Muscle layer of colon (tissue), 2 donors: Measurements from ENCODE around the gene DENND5B.
"Not testable (repeated sequence)": the region's sequence is repeated elsewhere in the genome, so short reads cannot be mapped to it uniquely, and the experiment has no call there.

Experiments used
- H3K27ac ChIP-seq: one replicate; pipeline ENCODE4 v1.7.0; 2013; ENCODE audit warnings: low read depth, mild to moderate bottlenecking, low read length, moderate library complexity
- H3K27me3 ChIP-seq, 2 donors: one replicate each; pipeline ENCODE4 v1.7.0; 2013; ENCODE audit warnings: low read length in 2 of 2, mild to moderate bottlenecking in 2 of 2; ENCODE audit not compliant: insufficient read depth in 2 of 2, control insufficient read depth in 1 of 2
- H3K36me3 ChIP-seq: one replicate; pipeline ENCODE4 v1.7.0; 2013; ENCODE audit warnings: mild to moderate bottlenecking, low read length; ENCODE audit not compliant: insufficient read depth
- H3K4me1 ChIP-seq: one replicate; pipeline ENCODE4 v1.7.0; 2013; ENCODE audit warnings: mild to moderate bottlenecking, low read length; ENCODE audit not compliant: insufficient read depth
- H3K4me3 ChIP-seq, 2 donors: one replicate each; pipeline ENCODE4 v1.7.0; 2013; ENCODE audit warnings: low read length in 2 of 2, low read depth in 1 of 2, mild to moderate bottlenecking in 1 of 2, moderate library complexity in 1 of 2
- H3K9ac ChIP-seq: one replicate; pipeline ENCODE4 v1.7.0; 2013; ENCODE audit warnings: low read length
- H3K9me3 ChIP-seq: one replicate; pipeline ENCODE4 v1.7.0; 2013; ENCODE audit warnings: mild to moderate bottlenecking, low read length
- donor health status: abdominal sarcoma.
- donor health status: Adenocarcinoma of cecum.

Gene DENND5B

DNA sequence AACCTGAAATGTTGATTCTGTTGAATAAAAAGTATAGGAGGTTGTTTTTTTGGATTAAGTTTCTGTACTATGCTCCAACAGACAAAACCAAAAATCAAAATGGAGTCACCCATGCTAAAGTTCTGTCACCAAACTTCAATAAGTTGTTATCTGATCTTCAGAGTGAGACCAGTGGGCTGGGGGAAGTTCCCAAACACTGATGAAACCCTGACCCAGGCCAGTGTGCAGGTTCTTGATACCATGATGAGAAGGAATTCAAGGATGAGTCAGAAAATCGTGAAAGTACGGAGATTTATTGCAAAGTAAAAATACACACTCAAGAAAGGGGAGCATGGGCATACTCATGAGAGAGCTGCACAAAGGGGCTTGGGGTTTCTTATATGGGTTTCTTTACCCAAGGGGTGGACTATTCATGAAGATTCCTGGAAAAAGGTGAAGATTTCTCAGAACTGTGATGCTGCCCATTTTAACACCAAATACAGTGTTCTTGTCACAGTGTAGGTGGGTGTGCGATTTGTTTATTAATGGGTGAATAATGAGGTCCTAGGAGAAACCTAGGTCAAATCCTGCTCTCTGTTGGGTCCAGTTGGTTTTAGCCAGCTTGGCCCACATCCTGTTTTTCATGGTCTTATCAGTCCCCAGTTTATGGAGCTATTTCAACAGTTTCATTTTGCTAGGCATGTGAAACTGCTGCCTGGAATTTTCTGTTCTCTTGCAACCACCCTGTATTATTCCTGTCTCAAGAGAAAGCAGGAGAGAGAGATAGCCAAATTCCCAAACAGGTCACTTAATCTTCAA is 27.5 kb upstream of the DENND5B start:
- Histone ChIP-seq H3K9ac (no peak overlapping the region), H3K36me3 (no peaks in the 10 kb centered on the region), H3K4me1 (no peaks in the 10 kb centered on the region), H3K27ac (no peak overlapping the region), H3K9me3 (no peaks in the 10 kb centered on the region), H3K4me3 (no peak overlapping the region), H3K27me3 (no peaks in the 10 kb centered on the region)

GRCh38 chr12:31612819-31613218 is 21.9 kb upstream of the DENND5B start:
- no peak overlapping the region for H3K27ac ChIP-seq
- H3K27me3 ChIP-seq = no peaks in the 10 kb centered on the region
- H3K4me3 ChIP-seq = no peak overlapping the region
- H3K36me3 ChIP-seq = no peaks in the 10 kb centered on the region
- no peaks in the 10 kb centered on the region for H3K4me1 ChIP-seq
- H3K9me3 ChIP-seq = no peaks in the 10 kb centered on the region
- no peak overlapping the region for H3K9ac ChIP-seq

- H3K4me3 ChIP-seq, H3K9me3 ChIP-seq, H3K27me3 ChIP-seq, H3K9ac ChIP-seq, H3K36me3 ChIP-seq, H3K27ac ChIP-seq, H3K4me1 ChIP-seq: not testable (repeated sequence)
Measured at GRCh38 chr12:31608299-31608698, 17.4 kb upstream of the DENND5B start.

GRCh38 chr12:31605531-31605930 is 14.6 kb upstream of the DENND5B start:
- Histone ChIP-seq H3K36me3 (no peaks in the 10 kb centered on the region), H3K27ac (no peak overlapping the region)

DNA sequence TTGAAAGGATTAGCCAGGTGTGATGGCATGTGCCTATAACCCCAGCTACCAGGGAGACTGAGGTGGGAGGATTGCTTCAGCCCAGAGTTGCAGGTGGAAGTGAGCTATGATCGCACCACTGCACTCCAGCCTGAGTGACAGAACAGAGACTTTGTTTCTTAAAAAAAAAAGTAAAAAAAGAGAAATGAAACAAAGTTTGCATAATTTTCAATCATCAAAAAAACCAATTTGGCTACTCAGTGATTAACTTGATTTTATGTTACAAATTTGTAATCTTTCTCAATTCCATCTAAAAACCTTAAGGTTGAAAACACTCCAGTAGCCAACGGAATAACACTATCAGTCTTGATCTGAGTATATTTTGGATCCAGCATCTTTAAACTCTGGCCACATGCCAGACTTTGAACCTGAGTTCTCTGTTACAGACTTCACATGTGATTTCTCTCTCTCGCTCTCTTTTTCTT is 12.6 kb upstream of the DENND5B start:
- H3K9ac ChIP-seq = no peak overlapping the region
- H3K36me3 ChIP-seq = no peaks in the 10 kb centered on the region
- no peaks in the 10 kb centered on the region for H3K27me3 ChIP-seq
- H3K9me3 ChIP-seq = no peaks in the 10 kb centered on the region
- no peak overlapping the region for H3K4me3 ChIP-seq
- no peaks in the 10 kb centered on the region for H3K4me1 ChIP-seq
- no peak overlapping the region for H3K27ac ChIP-seq

More at GRCh38 chr12:31605531-31605930, 14.6 kb upstream of the DENND5B start:
- Histone ChIP-seq H3K9ac (no peak overlapping the region), H3K4me1 (no peaks in the 10 kb centered on the region), H3K27me3 (no peaks in the 10 kb centered on the region), H3K9me3 (no peaks in the 10 kb centered on the region), H3K4me3 (no peak overlapping the region)

- no peaks in the 10 kb centered on the region for H3K27me3 ChIP-seq
- H3K4me1 ChIP-seq = no peaks in the 10 kb centered on the region
- H3K9me3 ChIP-seq = no peaks in the 10 kb centered on the region
- no peak overlapping the region for H3K9ac ChIP-seq
- no peaks in the 10 kb centered on the region for H3K36me3 ChIP-seq
- no peak overlapping the region for H3K4me3 ChIP-seq
- no peak overlapping the region for H3K27ac ChIP-seq
Measured at GRCh38 chr12:31600750-31601149, 9.8 kb upstream of the DENND5B start.

- Histone ChIP-seq H3K9ac (no peak overlapping the region), H3K36me3 (no peaks in the 10 kb centered on the region), H3K9me3 (no peaks in the 10 kb centered on the region)
Measured at GRCh38 chr12:31600252-31600651, 9.3 kb upstream of the DENND5B start.

DNA sequence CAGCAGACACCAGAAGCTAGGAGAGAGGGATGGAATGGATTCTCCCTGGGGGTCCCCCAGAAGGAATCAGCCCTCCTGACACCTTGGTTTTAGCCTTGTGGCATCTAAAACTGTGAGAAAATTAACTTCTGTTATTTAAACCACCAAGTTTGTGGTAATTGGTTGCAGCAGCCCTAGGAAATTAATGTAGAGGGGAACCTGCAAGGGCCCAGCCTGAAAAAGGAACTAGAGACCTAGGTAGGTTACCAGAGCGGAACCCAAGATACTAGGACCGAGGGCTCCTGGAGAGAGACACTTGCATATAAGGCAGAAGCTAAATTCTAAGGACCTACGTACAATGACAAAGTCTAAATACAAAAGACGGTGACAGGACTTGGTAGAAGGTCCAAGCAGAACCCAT is 8.1 kb upstream of the DENND5B start:
- no peak overlapping the region for H3K4me3 ChIP-seq
- H3K9ac ChIP-seq = no peak overlapping the region
- H3K36me3 ChIP-seq = no peaks in the 10 kb centered on the region
- no peaks in the 10 kb centered on the region for H3K9me3 ChIP-seq
- no peaks in the 10 kb centered on the region for H3K4me1 ChIP-seq
- no peak overlapping the region for H3K27ac ChIP-seq
- no peaks in the 10 kb centered on the region for H3K27me3 ChIP-seq

More at GRCh38 chr12:31600252-31600651, 9.3 kb upstream of the DENND5B start:
- no peak overlapping the region for H3K27ac ChIP-seq
- no peaks in the 10 kb centered on the region for H3K27me3 ChIP-seq
- no peaks in the 10 kb centered on the region for H3K4me1 ChIP-seq
- no peak overlapping the region for H3K4me3 ChIP-seq

DNA sequence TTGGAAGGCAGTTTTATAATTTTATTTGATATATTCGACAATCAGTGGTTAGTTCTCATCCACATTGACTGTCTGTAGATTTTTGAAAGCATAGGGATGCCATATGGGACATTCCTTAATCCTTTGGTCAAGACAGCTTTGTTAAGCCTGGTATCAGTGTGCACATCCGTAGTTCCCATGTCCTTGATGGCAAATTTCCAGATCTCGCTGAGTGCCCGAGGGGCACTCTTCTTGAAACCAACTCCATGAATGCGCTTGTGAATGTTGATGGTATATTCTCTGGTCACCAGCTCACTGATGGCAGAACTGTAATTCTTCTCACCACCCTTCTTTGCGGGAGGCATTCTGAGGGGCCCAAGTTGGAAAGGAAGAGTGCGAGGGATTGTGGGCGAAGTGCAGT is 6.1 kb upstream of the DENND5B start:
- Histone ChIP-seq H3K9me3 (no peaks in the 10 kb centered on the region), H3K4me3 (no peak overlapping the region), H3K9ac (no peak overlapping the region), H3K27me3 (no peaks in the 10 kb centered on the region), H3K36me3 (no peaks in the 10 kb centered on the region), H3K4me1 (no peaks in the 10 kb centered on the region), H3K27ac (no peak overlapping the region)

- no peak overlapping the region for H3K9ac ChIP-seq
Measured at GRCh38 chr12:31594681-31595080, 3.7 kb upstream of the DENND5B start.

GRCh38 chr12:31591380-31591901 is 505 bp upstream of the DENND5B start:
- Histone ChIP-seq H3K27ac (peak overlapping the region; percentile 94), H3K4me3 (peak overlapping the region; percentile 68 to 82), H3K9me3 (no peaks in the 10 kb centered on the region), H3K4me1 (peaks cover 10% of the 10 kb centered on the region), H3K27me3 (no peaks in the 10 kb centered on the region), H3K9ac (peak overlapping the region; percentile 27), H3K36me3 (no peaks in the 10 kb centered on the region)

More at GRCh38 chr12:31594681-31595080, 3.7 kb upstream of the DENND5B start:
- Histone ChIP-seq H3K4me3 (no peak overlapping the region), H3K9me3 (no peaks in the 10 kb centered on the region), H3K4me1 (no peaks in the 10 kb centered on the region), H3K27me3 (no peaks in the 10 kb centered on the region), H3K27ac (no peak overlapping the region), H3K36me3 (no peaks in the 10 kb centered on the region)
